Nephron progenitor cell (in vitro differentiated cells): ENCODE data around the gene TRIM29.
A peak's percentile ranks its signal among the peaks of the same experiment; 100 is the strongest.

Experiments used
- DNase-seq: peaks from one replicate; pipeline ENCODE4 v3.0.0; 2021
- H3K27ac Mint-ChIP-seq: 2 replicates; pipeline ENCODE4 v1.8.0; 2021; ENCODE audit warnings: mild to moderate bottlenecking, moderate library complexity, mixed read lengths
- H3K27me3 Mint-ChIP-seq: 2 replicates; pipeline ENCODE4 v1.8.0; 2021; ENCODE audit warnings: mild to moderate bottlenecking, low read depth, mixed read lengths; ENCODE audit not compliant: poor library complexity
- H3K36me3 Mint-ChIP-seq: 2 replicates; pipeline ENCODE4 v1.8.0; 2021; ENCODE audit warnings: low read depth, mixed read lengths
- H3K4me1 Mint-ChIP-seq: 2 replicates; pipeline ENCODE4 v1.8.0; 2021; ENCODE audit warnings: mixed read lengths
- H3K4me3 Mint-ChIP-seq: 2 replicates; pipeline ENCODE4 v1.8.0; 2021; ENCODE audit warnings: mild to moderate bottlenecking, moderate library complexity, mixed read lengths
- H3K9me3 Mint-ChIP-seq: 2 replicates; pipeline ENCODE4 v1.8.0; 2021; ENCODE audit warnings: mild to moderate bottlenecking, moderate library complexity, mixed read lengths
- TF ChIP-seq, protein P1 (sequence below): fragments of 200-600 bp; sonication (generic); IDR thresholded peaks from 2 replicates; pipeline ENCODE4 v1.5.0; 2021; ENCODE audit warnings: antibody characterized with exemption

TRIM29 gene

DNA sequence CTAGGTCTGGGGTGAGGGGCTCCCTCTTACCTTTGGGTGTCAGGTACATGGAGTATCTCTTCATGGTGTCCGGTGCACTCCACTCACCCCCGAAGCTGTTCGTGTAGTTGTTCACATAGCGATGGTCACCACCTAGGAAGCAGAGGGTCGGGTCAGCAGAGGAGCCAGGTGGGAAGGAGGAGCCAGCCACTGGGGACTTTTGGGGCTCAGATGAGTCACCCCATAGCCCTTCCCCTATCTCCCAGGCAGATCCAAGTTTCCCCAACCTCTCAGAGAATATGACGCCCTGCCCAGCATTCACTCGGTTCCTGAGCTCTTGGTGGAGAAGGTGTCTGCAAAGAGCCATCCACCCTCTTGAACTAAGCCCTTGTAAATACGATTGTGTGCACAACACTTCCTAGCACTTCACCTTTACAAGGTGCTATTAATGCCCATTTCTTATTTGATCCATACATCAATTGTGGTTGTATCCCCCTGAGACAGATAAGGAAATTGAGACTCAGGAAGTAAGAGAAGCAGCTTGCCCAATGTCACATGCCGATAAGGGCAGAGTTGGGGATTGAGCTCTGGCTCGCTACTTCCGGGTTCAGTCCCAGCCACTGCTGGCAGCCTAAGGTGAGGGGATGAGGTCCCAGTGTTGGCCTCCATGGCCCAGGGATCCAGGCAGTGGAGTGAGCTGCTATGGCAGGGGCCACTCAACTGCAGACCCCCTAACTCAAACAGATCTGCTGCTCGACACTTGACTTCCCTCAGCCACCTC lies 14.8 kb downstream of the TRIM29 start:
- Mint-ChIP-seq H3K4me3 (no peak overlapping the region), H3K27ac (no peak overlapping the region), H3K9me3 (no peaks in the 10 kb centered on the region), H3K4me1 (peaks cover 34% of the 10 kb centered on the region), H3K27me3 (peaks cover 41% of the 10 kb centered on the region), H3K36me3 (no peaks in the 10 kb centered on the region)
- no peak for DNase-seq
- TF ChIP-seq, protein P1, sequence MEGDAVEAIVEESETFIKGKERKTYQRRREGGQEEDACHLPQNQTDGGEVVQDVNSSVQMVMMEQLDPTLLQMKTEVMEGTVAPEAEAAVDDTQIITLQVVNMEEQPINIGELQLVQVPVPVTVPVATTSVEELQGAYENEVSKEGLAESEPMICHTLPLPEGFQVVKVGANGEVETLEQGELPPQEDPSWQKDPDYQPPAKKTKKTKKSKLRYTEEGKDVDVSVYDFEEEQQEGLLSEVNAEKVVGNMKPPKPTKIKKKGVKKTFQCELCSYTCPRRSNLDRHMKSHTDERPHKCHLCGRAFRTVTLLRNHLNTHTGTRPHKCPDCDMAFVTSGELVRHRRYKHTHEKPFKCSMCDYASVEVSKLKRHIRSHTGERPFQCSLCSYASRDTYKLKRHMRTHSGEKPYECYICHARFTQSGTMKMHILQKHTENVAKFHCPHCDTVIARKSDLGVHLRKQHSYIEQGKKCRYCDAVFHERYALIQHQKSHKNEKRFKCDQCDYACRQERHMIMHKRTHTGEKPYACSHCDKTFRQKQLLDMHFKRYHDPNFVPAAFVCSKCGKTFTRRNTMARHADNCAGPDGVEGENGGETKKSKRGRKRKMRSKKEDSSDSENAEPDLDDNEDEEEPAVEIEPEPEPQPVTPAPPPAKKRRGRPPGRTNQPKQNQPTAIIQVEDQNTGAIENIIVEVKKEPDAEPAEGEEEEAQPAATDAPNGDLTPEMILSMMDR, result no peak

DNA sequence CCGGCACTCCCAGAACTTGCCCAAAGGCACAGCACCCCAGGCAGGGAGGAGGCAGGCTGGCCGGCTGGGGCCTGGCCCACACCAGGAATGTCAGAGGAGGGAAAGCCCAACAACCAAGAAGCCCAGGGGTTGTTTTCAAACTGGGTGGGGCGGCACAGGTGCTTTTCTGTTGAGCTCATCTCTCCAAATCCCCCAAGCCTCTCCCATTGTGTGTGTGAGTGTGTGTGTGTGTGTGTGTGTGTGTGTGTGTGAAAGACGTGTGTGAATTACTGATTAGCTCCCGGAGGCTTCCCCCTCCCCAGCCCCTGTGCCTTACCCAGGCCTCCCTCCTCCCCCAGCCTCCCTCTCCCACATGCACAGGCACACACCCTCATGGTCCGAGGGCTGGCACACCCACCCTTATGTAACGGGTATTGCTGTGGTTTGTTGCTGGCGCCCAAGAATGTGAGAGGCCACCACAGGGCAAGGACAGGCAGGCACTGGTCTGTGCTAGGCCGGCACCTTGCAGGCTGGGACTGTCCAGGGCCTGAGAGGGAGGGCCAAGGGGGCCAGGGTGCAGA lies 15.9 kb downstream of the TRIM29 start:
- Mint-ChIP-seq H3K27ac (no peak overlapping the region), H3K4me3 (no peak overlapping the region), H3K36me3 (no peaks in the 10 kb centered on the region), H3K9me3 (no peaks in the 10 kb centered on the region), H3K27me3 (peaks cover 38% of the 10 kb centered on the region), H3K4me1 (peaks cover 44% of the 10 kb centered on the region)
- TF ChIP-seq, protein P1, result no peak
- no peak for DNase-seq

DNA sequence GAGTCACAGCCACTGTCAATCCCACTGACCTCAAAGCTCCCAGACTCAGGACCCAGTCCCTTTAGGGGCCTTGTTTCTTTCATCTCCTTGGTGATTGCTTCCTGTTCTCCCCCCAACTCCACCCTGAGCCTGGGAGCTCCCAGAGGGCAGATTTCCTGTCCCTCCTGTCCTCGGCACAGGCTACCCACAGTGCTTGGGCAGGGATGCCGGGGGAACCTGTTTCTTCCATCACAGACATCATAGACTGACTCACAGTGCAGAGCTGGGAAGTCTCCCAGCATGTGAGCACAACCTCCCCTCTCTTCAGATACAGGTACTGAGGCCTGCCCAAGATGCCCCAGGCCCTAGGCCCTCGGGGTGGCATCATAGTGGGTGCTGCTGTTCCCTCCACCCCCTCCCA lies 16.6 kb downstream of the TRIM29 start:
- no peaks in the 10 kb centered on the region for H3K9me3 Mint-ChIP-seq
- peaks cover 44% of the 10 kb centered on the region for H3K4me1 Mint-ChIP-seq
- H3K36me3 Mint-ChIP-seq, result no peaks in the 10 kb centered on the region
- H3K27me3 Mint-ChIP-seq, result peaks cover 36% of the 10 kb centered on the region
- H3K4me3 Mint-ChIP-seq, result no peak overlapping the region
- no peak for DNase-seq
- TF ChIP-seq, protein P1, result no peak
- H3K27ac Mint-ChIP-seq, result no peak overlapping the region

DNA sequence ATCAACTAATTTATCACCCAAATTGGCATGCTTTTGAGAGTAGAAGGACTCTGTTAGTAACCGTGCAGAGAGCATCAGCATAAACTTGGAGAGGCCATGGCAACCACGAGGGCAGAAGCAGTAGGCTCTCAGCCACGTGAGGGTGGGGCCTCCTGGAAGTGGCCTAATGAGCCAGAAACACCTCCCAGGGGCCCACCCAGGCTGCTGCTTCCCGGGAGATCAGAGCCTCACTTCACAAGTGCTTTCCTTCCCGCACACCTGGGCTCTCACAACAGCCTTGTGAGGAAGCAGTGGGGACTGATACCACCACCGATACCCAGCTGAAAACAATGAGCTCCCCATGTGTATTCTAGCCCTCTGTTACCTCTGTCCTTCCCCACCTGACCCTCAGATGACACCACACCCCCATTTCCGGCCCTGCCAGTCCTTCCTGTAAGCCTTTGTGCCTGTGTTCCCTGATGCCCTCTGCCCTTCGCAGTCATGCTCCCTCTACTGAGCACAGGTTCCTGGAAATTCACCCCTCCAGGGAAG lies 17.0 kb downstream of the TRIM29 start:
- no peak for DNase-seq
- Mint-ChIP-seq H3K36me3 (no peaks in the 10 kb centered on the region), H3K9me3 (no peaks in the 10 kb centered on the region), H3K27ac (no peak overlapping the region), H3K27me3 (peaks cover 33% of the 10 kb centered on the region), H3K4me3 (no peak overlapping the region), H3K4me1 (peaks cover 44% of the 10 kb centered on the region)
- TF ChIP-seq, protein P1, result no peak

DNA sequence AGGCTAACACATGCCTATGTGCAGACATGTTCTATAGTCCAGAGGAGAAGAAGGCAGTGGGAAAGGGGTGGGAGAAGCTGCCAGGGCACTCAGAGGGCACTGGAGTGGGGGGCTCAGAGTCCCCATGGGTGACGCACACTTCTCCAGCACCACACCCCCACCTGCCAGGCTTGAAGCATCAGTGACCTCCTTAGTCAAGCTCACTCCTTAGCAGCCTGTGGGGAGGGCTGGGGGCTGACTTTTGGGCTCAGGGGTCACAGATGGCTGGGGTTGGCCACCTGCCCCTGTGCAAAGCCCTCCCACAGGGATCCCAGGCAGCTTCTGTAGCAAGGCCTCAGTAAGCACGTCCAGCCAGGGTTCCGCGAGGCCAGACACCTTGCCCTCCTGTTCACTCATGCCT lies 18.8 kb downstream of the TRIM29 start:
- H3K4me3 Mint-ChIP-seq, result no peak overlapping the region
- H3K4me1 Mint-ChIP-seq, result peaks cover 44% of the 10 kb centered on the region
- TF ChIP-seq, protein P1, result no peak
- H3K36me3 Mint-ChIP-seq, result no peaks in the 10 kb centered on the region
- peak; percentile 38 for DNase-seq
- H3K27ac Mint-ChIP-seq, result no peak overlapping the region
- H3K9me3 Mint-ChIP-seq, result no peaks in the 10 kb centered on the region
- peaks cover 43% of the 10 kb centered on the region for H3K27me3 Mint-ChIP-seq
